Prostate gland (tissue), 2 donors: ENCODE results near the gene CDKL5.

Experiments used
- CTCF ChIP-seq, 4 experiments: fragments of 200-600 bp in 2 of 4; fragments of 450-650 bp in 2 of 4; sonication (generic) in 2 of 4; IDR thresholded peaks; 1 replicate in 3 of 4; 2 replicates in 1 of 4; pipeline ENCODE4 v1.5.1; 2016 to 2019; ENCODE audit warnings: antibody characterized with exemption in 4 of 4, mild to moderate bottlenecking in 2 of 4, moderate library complexity in 2 of 4
- POLR2A ChIP-seq: fragments of 450-650 bp; IDR thresholded peaks from one replicate; pipeline ENCODE4 v1.6.1; 2016; ENCODE audit warnings: antibody characterized with exemption, mild to moderate bottlenecking

- TF ChIP-seq CTCF (IDR thresholded peaks at IDR 0.05): no peak
- TF ChIP-seq POLR2A: no peak
Observed at GRCh38 chrX:18534949-18535348, 109.5 kb downstream of the CDKL5 start.
